HS-5 (cell line): ENCODE measurements around the gene SCN8A.
"Not testable (repeated sequence)": the region's sequence is repeated elsewhere in the genome, so short reads cannot be mapped to it uniquely, and the experiment has no call there.

Experiments used
- DNase-seq: peaks from one replicate; pipeline ENCODE4 v3.0.0-alpha.2; 2012; ENCODE audit warnings: low read depth

Gene SCN8A

GRCh38 chr12:51591016-51591901 lies at the start of gene SCN8A:
TSS of gene SCN8A (plus strand) at chr12:51591233. CDS start at chr12:51662818, 71,585 bp downstream.
- no peak for DNase-seq

GRCh38 chr12:51546097-51546496 lies 44.9 kb upstream of the SCN8A start:
- DNase-seq: no peak

GRCh38 chr12:51547606-51548005 lies 43.4 kb upstream of the SCN8A start:
- no peak for DNase-seq

- DNase-seq: no peak
Observed at GRCh38 chr12:51548241-51548640, 42.8 kb upstream of the SCN8A start.

- no peak for DNase-seq
Observed at GRCh38 chr12:51549637-51550036, 41.4 kb upstream of the SCN8A start.

GRCh38 chr12:51568271-51569032 lies 22.6 kb upstream of the SCN8A start:
- not testable (repeated sequence) for DNase-seq

GRCh38 chr12:51579321-51579850 lies 11.6 kb upstream of the SCN8A start:
- DNase-seq: no peak

GRCh38 chr12:51589060-51589459 lies 2.0 kb upstream of the SCN8A start:
- DNase-seq: no peak

- no peak for DNase-seq
Observed at GRCh38 chr12:51589557-51590176, 1.4 kb upstream of the SCN8A start.

GRCh38 chr12:51590347-51591015 lies 552 bp upstream of the SCN8A start:
- DNase-seq: no peak

- DNase-seq: peak; percentile 88
Observed at GRCh38 chr12:51592034-51592705, 1.1 kb downstream of the SCN8A start.

GRCh38 chr12:51593021-51593420 lies 2.0 kb downstream of the SCN8A start:
- DNase-seq: no peak

GRCh38 chr12:51593539-51593938 lies 2.5 kb downstream of the SCN8A start:
- DNase-seq: no peak

- no peak for DNase-seq
Observed at GRCh38 chr12:51598156-51598555, 7.1 kb downstream of the SCN8A start.

GRCh38 chr12:51600721-51601120 lies 9.7 kb downstream of the SCN8A start:
- DNase-seq: no peak

- no peak for DNase-seq
Observed at GRCh38 chr12:51601241-51601640, 10.2 kb downstream of the SCN8A start.

GRCh38 chr12:51605896-51606295 lies 14.9 kb downstream of the SCN8A start:
- DNase-seq: not testable (repeated sequence)

GRCh38 chr12:51607197-51607596 lies 16.2 kb downstream of the SCN8A start:
- DNase-seq: not testable (repeated sequence)

GRCh38 chr12:51620448-51620847 lies 29.4 kb downstream of the SCN8A start:
- no peak for DNase-seq

- peak; percentile 58 for DNase-seq
Observed at GRCh38 chr12:51621156-51621922, 30.3 kb downstream of the SCN8A start.
